Measurements from ENCODE around the gene FOXN4.

The FOXN4 gene

DNA sequence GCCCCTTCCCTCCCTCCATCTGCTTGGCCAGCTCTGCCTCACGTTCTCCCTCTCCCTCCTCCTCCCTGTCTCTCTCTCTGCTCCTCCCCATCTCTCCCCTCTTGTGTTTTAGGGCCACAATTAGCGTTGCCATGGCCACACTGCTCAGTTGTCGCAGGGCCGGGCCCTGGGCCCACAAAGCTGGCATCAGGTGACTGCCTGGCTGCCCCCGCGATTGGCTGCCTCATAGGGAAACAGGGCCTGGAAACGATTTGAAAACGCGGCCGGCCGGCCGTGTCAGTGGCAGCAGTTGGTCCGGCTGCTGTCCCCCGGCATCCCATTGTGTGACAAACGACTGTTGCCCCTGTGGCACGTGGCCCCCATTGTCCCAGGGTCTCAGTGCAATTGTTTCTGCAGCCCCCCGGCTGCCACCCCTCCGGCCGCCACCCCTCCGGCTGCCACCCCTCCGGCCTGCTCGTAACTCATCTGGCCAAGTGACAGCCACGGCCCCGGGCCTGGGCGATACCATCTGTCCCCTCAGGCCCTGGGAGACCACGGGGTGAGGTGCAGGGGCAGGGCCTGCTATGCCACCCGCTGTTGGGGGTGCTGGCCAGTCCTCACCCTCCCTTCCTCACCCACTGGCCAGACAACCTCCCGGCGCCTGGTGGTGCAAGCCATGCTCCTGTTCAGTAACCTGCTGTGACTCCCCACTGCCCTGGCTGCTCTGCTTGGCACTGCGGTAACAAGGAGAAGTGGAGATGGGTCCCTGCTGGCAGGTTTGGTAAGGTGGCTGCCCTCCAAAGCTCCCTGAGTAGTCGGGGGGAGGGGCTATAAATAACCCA lies 17.4 kb downstream of the FOXN4 start:
- peak overlapping the region; percentile 29 to 33 for H3K9ac ChIP-seq (ENCODE audit: low read length in 2 of 2)
- no peaks in the 10 kb centered on the region for H3K27me3 ChIP-seq (ENCODE audit: control insufficient read depth in 1 of 2, insufficient read depth in 2 of 2, low read length in 2 of 2)
- no peaks in the 10 kb centered on the region for H3K9me3 ChIP-seq (ENCODE audit: control insufficient read depth in 2 of 2, low read length in 2 of 2)
- H3K4me1 ChIP-seq (ENCODE audit: control insufficient read depth, insufficient read depth, low read length) = peaks cover 16% of the 10 kb centered on the region
- peak overlapping the region; percentile 46 for H3K27ac ChIP-seq (ENCODE audit: low read length)
- no peaks in the 10 kb centered on the region for H3K36me3 ChIP-seq (ENCODE audit: control insufficient read depth in 2 of 2, insufficient read depth in 2 of 2, low read length in 2 of 2)
- H3K4me3 ChIP-seq (ENCODE audit: low read length in 2 of 2) = peak overlapping the region; percentile 21 to 70

DNA sequence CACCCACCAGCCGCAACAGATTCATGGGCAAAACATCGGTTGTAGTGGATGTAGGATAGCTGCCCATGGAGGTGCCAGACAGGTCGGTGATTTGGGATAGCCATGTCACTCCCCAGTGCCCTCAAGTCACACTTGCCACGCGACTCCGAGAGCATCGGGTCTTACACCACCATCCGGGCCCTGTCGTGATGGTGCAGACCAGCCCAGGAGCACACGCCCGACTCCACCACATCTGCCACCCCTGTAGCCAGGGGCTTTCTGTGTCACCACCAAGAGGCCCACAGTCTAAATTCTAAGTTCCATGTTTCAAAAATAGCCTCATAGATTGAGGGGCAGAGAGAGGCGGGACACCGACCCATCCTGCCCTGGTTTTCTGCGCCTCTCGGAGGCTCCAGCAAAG lies 18.0 kb downstream of the FOXN4 start:
- Histone ChIP-seq H3K4me1 (ENCODE audit: control insufficient read depth, insufficient read depth, low read length) (peaks cover 16% of the 10 kb centered on the region), H3K9ac (ENCODE audit: low read length in 2 of 2) (peak overlapping the region; percentile 29 to 33), H3K9me3 (ENCODE audit: control insufficient read depth in 2 of 2, low read length in 2 of 2) (no peaks in the 10 kb centered on the region), H3K36me3 (ENCODE audit: control insufficient read depth in 2 of 2, insufficient read depth in 2 of 2, low read length in 2 of 2) (no peaks in the 10 kb centered on the region), H3K27me3 (ENCODE audit: control insufficient read depth in 1 of 2, insufficient read depth in 2 of 2, low read length in 2 of 2) (no peaks in the 10 kb centered on the region), H3K27ac (ENCODE audit: low read length) (peak overlapping the region; percentile 46), H3K4me3 (ENCODE audit: low read length in 2 of 2) (peak overlapping the region; percentile 21 to 70)

DNA sequence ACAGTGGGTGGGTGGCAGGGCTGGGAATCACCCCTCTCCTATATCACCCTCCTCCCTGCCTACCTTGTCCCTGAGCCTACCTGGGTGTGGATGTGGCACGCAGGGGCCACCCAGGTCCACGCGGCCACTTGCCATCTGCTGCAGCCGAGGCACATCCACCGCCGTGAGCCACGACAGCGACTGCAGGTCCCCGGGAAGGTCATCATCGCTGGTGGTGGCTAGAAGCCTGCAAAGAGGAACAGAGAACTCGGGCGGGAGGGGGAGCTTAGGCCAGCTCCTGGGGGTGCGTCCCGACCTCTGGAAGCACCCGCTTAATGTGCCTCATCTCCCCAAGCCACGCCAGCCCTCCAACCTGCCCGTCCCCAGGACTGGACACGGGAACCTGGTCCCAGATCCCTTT lies 19.0 kb downstream of the FOXN4 start:
- Histone ChIP-seq H3K9ac (ENCODE audit: low read length in 2 of 2) (no peak overlapping the region), H3K9me3 (ENCODE audit: control insufficient read depth in 2 of 2, low read length in 2 of 2) (no peaks in the 10 kb centered on the region), H3K27ac (ENCODE audit: low read length) (no peak overlapping the region), H3K4me1 (ENCODE audit: control insufficient read depth, insufficient read depth, low read length) (peaks cover 16% of the 10 kb centered on the region), H3K27me3 (ENCODE audit: control insufficient read depth in 1 of 2, insufficient read depth in 2 of 2, low read length in 2 of 2) (no peaks in the 10 kb centered on the region), H3K36me3 (ENCODE audit: control insufficient read depth in 2 of 2, insufficient read depth in 2 of 2, low read length in 2 of 2) (no peaks in the 10 kb centered on the region), H3K4me3 (ENCODE audit: low read length in 2 of 2) (no peak overlapping the region)

DNA sequence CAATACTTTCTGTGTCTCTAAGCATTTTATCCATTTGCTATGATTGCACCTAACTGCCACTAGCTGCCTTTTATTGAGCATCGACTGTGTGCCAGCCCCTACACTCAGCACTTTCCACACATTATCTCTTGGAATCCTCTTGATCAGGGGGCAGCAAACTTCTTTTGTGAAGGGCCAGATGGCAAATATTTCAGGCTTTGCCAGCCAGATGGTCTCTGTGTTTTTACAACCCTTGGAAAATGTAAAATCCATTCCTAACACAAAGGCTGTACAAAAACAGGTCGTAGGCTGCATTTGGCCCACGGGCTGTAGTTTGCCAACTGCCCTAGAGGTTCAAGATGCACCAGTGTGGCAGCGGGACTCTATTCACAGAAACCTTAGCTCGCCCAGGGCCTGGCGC lies 19.5 kb downstream of the FOXN4 start:
- Histone ChIP-seq H3K4me3 (ENCODE audit: low read length in 2 of 2) (no peak overlapping the region), H3K27ac (ENCODE audit: low read length) (no peak overlapping the region), H3K4me1 (ENCODE audit: control insufficient read depth, insufficient read depth, low read length) (peaks cover 16% of the 10 kb centered on the region), H3K9me3 (ENCODE audit: control insufficient read depth in 2 of 2, low read length in 2 of 2) (no peaks in the 10 kb centered on the region), H3K36me3 (ENCODE audit: control insufficient read depth in 2 of 2, insufficient read depth in 2 of 2, low read length in 2 of 2) (no peaks in the 10 kb centered on the region), H3K27me3 (ENCODE audit: control insufficient read depth in 1 of 2, insufficient read depth in 2 of 2, low read length in 2 of 2) (no peaks in the 10 kb centered on the region), H3K9ac (ENCODE audit: low read length in 2 of 2) (no peak overlapping the region)

DNA sequence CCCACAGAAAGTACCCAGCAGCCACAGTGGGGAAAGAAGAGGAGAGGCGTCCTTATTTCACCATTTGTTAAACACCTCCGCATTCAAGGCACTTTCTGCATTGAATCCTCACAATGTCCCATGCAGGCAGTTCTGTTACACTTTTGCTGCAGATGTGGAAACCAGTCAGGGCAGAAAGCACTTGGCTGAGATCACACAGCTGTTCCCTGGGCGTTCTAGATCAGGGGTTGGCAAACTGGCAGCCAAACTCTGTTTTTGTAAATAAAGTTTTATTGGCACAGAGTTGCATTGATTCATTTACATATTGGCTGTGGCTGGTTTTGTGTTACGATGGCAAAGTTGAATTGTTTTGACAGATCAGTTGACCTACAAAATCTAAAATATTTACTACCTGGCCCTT lies 20.1 kb downstream of the FOXN4 start:
- Histone ChIP-seq H3K36me3 (ENCODE audit: control insufficient read depth in 2 of 2, insufficient read depth in 2 of 2, low read length in 2 of 2) (no peaks in the 10 kb centered on the region), H3K4me1 (ENCODE audit: control insufficient read depth, insufficient read depth, low read length) (peaks cover 16% of the 10 kb centered on the region), H3K9me3 (ENCODE audit: control insufficient read depth in 2 of 2, low read length in 2 of 2) (no peaks in the 10 kb centered on the region), H3K4me3 (ENCODE audit: low read length in 2 of 2) (no peak overlapping the region), H3K27me3 (ENCODE audit: control insufficient read depth in 1 of 2, insufficient read depth in 2 of 2, low read length in 2 of 2) (no peaks in the 10 kb centered on the region), H3K27ac (ENCODE audit: low read length) (no peak overlapping the region), H3K9ac (ENCODE audit: low read length in 2 of 2) (no peak overlapping the region)

DNA sequence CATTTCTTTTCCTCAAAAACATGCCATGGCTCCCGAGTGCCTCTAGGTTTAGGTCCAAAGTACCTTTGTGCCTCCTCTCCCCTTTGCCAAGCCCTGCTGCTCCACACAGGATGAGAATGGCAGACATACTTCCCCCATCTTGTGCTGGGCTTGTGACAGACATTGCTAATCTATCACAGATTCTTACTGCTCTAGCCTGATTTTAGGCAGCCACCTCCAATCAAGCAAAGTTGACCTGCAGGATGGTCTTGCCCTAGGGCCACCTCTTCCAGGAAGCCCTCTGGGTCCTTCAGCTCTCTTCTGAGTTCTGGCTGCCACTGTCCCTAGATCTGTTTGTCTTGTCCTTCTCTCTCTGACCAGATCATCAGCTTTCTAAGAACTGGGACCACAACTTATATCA lies 20.5 kb downstream of the FOXN4 start:
- H3K27ac ChIP-seq (ENCODE audit: low read length) = no peak overlapping the region
- no peak overlapping the region for H3K9ac ChIP-seq (ENCODE audit: low read length in 2 of 2)
- no peaks in the 10 kb centered on the region for H3K36me3 ChIP-seq (ENCODE audit: control insufficient read depth in 2 of 2, insufficient read depth in 2 of 2, low read length in 2 of 2)
- H3K9me3 ChIP-seq (ENCODE audit: control insufficient read depth in 2 of 2, low read length in 2 of 2) = no peaks in the 10 kb centered on the region
- H3K4me3 ChIP-seq (ENCODE audit: low read length in 2 of 2) = no peak overlapping the region
- no peaks in the 10 kb centered on the region for H3K27me3 ChIP-seq (ENCODE audit: control insufficient read depth in 1 of 2, insufficient read depth in 2 of 2, low read length in 2 of 2)
- peaks cover 16% of the 10 kb centered on the region for H3K4me1 ChIP-seq (ENCODE audit: control insufficient read depth, insufficient read depth, low read length)

DNA sequence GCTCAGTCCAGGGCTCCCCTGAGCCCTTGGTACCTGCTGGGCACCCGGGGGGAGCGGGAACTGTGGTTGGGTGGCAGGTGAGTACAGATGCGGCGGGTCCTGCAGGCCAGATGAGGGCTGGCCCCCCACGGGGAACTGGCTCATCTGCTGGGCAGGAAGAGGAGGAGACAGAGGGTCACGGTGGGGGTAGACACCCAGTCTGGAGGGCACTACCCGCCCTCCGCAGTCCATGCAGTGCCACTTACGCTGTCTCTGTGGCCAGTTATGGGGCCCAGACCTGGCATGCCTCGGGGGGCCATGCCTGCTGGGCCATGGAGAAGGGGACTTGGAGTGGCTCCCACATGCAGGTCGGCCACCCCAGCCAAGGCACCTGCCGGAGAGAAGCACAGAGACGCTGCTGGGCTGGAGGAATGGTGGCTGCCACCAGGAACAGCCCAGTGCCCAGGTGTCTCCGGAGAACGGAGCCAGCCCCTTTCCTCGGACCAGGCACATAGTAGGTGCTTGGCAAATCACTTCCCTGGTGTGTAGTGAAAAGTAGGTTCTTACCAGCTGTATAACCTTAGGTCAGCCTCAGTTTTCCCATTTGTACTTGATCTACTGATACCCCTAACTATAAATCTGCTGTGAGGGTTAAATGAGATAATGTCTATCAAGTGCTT lies 21.1 kb downstream of the FOXN4 start:
- peaks cover 16% of the 10 kb centered on the region for H3K4me1 ChIP-seq (ENCODE audit: control insufficient read depth, insufficient read depth, low read length)
- H3K9me3 ChIP-seq (ENCODE audit: control insufficient read depth in 2 of 2, low read length in 2 of 2) = no peaks in the 10 kb centered on the region
- H3K4me3 ChIP-seq (ENCODE audit: low read length in 2 of 2) = no peak overlapping the region
- no peak overlapping the region for H3K27ac ChIP-seq (ENCODE audit: low read length)
- no peaks in the 10 kb centered on the region for H3K27me3 ChIP-seq (ENCODE audit: control insufficient read depth in 1 of 2, insufficient read depth in 2 of 2, low read length in 2 of 2)
- no peaks in the 10 kb centered on the region for H3K36me3 ChIP-seq (ENCODE audit: control insufficient read depth in 2 of 2, insufficient read depth in 2 of 2, low read length in 2 of 2)
- H3K9ac ChIP-seq (ENCODE audit: low read length in 2 of 2) = no peak overlapping the region

DNA sequence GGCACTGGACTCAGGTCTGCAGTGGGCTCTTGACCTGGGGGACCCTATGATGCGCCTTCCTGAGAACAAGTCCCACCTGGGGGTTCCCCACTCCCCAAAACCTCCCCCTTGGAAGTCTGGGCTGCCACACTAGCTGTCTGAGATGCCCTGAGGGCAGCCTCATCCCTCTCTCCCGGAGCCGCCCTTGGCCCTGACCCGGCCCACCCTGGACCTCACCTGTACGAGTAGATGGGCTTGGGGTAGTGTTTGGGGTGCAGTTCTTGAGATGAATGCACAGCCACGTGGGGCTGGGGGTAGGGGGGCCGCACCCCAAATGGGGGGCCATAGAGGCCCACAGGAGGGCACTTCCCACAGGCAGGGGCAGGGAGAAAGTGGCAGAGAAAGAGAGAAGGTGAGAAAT lies 21.9 kb downstream of the FOXN4 start:
- no peaks in the 10 kb centered on the region for H3K36me3 ChIP-seq (ENCODE audit: control insufficient read depth in 2 of 2, insufficient read depth in 2 of 2, low read length in 2 of 2)
- H3K4me1 ChIP-seq (ENCODE audit: control insufficient read depth, insufficient read depth, low read length) = peaks cover 15% of the 10 kb centered on the region
- no peaks in the 10 kb centered on the region for H3K9me3 ChIP-seq (ENCODE audit: control insufficient read depth in 2 of 2, low read length in 2 of 2)
- H3K27me3 ChIP-seq (ENCODE audit: control insufficient read depth in 1 of 2, insufficient read depth in 2 of 2, low read length in 2 of 2) = no peaks in the 10 kb centered on the region
- H3K27ac ChIP-seq (ENCODE audit: low read length) = no peak overlapping the region
- H3K4me3 ChIP-seq (ENCODE audit: low read length in 2 of 2) = no peak overlapping the region
- H3K9ac ChIP-seq (ENCODE audit: low read length in 2 of 2) = no peak overlapping the region

DNA sequence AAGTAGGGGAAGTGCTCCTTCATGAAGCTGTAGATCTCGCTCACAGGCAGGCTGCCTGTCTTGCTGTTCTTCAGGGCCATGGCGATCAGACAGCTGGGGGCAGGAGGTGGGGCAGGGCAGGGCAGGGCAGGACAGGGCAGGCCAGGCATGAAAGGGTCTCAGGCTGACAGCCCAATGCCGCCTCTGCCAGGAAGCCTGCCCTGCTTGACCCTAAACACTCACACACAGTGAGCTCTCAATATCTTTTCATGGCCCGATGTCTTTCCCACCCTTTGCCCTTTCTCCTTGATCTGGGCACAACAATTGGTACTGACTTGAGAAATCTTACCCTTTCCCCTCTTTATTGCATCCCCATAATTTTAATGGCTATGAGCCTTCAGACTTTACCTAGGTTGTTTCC lies 22.4 kb downstream of the FOXN4 start:
- Histone ChIP-seq H3K9ac (ENCODE audit: low read length in 2 of 2) (no peak overlapping the region), H3K27me3 (ENCODE audit: control insufficient read depth in 1 of 2, insufficient read depth in 2 of 2, low read length in 2 of 2) (no peaks in the 10 kb centered on the region), H3K9me3 (ENCODE audit: control insufficient read depth in 2 of 2, low read length in 2 of 2) (no peaks in the 10 kb centered on the region), H3K4me1 (ENCODE audit: control insufficient read depth, insufficient read depth, low read length) (peaks cover 10% of the 10 kb centered on the region), H3K36me3 (ENCODE audit: control insufficient read depth in 2 of 2, insufficient read depth in 2 of 2, low read length in 2 of 2) (no peaks in the 10 kb centered on the region), H3K27ac (ENCODE audit: low read length) (no peak overlapping the region), H3K4me3 (ENCODE audit: low read length in 2 of 2) (no peak overlapping the region)

DNA sequence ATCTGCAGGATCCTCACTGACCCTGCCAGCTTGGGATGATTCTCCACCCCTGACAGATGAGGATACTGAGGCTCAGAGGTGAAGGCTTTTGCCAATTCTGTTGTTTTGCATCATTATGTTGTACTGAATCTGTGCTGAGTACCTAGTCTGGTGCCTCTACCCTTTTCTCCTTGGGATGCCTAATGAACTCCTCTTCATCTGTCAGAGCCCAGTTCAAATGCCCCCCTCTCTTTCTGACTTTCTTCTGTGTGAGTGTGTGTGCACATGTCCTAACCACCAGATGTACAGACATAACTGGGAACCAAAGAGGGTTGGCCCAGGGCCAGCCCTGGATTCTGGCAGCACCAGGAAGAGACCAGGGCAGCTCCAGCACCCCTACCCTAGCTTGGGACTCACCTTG lies 22.8 kb downstream of the FOXN4 start:
- no peaks in the 10 kb centered on the region for H3K27me3 ChIP-seq (ENCODE audit: control insufficient read depth in 1 of 2, insufficient read depth in 2 of 2, low read length in 2 of 2)
- no peaks in the 10 kb centered on the region for H3K36me3 ChIP-seq (ENCODE audit: control insufficient read depth in 2 of 2, insufficient read depth in 2 of 2, low read length in 2 of 2)
- H3K4me1 ChIP-seq (ENCODE audit: control insufficient read depth, insufficient read depth, low read length) = peaks cover 6% of the 10 kb centered on the region
- no peak overlapping the region for H3K4me3 ChIP-seq (ENCODE audit: low read length in 2 of 2)
- no peak overlapping the region for H3K27ac ChIP-seq (ENCODE audit: low read length)
- H3K9ac ChIP-seq (ENCODE audit: low read length in 2 of 2) = no peak overlapping the region
- no peaks in the 10 kb centered on the region for H3K9me3 ChIP-seq (ENCODE audit: control insufficient read depth in 2 of 2, low read length in 2 of 2)

DNA sequence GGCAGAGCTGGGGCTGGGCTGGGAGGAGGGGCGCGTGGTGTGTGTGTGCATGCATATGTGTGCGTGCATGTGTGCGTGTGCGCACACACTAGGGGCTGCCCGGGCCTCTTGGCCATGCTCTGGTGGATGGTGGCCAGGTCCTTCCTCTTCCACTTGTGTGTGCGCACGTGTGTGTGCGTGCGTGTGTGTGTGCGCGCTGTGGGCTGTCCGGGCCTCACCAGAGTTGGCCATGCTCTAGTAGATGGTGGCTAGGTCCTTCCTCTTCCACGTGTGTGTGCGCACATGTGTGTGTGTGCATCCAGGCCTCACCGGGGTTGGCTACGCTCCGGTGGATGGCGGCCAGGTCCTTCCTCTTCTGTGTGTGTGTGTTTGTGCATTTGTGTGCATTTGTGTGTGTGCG lies 24.7 kb downstream of the FOXN4 start:
- H3K4me1 ChIP-seq (ENCODE audit: control insufficient read depth, insufficient read depth, low read length) = peaks cover 2% of the 10 kb centered on the region
- no peak overlapping the region for H3K9ac ChIP-seq (ENCODE audit: low read length in 2 of 2)
- H3K27me3 ChIP-seq (ENCODE audit: control insufficient read depth in 1 of 2, insufficient read depth in 2 of 2, low read length in 2 of 2) = no peaks in the 10 kb centered on the region
- no peaks in the 10 kb centered on the region for H3K36me3 ChIP-seq (ENCODE audit: control insufficient read depth in 2 of 2, insufficient read depth in 2 of 2, low read length in 2 of 2)
- H3K9me3 ChIP-seq (ENCODE audit: control insufficient read depth in 2 of 2, low read length in 2 of 2) = no peaks in the 10 kb centered on the region
- no peak overlapping the region for H3K27ac ChIP-seq (ENCODE audit: low read length)
- H3K4me3 ChIP-seq (ENCODE audit: low read length in 2 of 2) = no peak overlapping the region

All from stomach smooth muscle (tissue), 2 donors.